HG03064 (cell line): ENCODE data around the gene OR6S1.
"Not testable (repeated sequence)": the region's sequence is repeated elsewhere in the genome, so short reads cannot be mapped to it uniquely, and the experiment has no call there.

Source experiments
- ATAC-seq: cut with Tn5 transposase; IDR thresholded peaks from one replicate; pipeline ENCODE4 v1.9.1; 2021; ENCODE audit warnings: low read depth; ENCODE audit not compliant: unreplicated experiment

Gene OR6S1

DNA sequence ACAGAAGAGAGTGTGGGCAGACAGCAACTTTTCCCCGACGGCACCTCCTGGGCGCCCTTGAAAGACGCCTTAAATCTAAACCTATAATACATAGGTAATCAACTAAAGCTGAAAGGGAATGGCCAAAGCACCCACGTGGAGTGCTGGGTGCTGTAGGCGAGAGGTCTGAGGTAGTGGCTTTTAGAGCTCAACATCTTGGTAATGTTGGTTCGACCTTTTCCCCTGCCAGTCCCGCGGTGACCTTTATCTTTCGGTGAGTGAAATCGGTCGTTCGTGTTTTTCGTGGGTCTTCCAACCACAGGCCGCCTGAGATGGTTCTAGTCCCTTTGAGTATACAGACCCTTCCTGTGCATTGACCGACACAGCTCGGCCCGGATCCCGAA, 9.1 kb downstream of the OR6S1 start:
- ATAC-seq = no peak

GRCh38 chr14:20631880-20632389, 9.6 kb downstream of the OR6S1 start:
- ATAC-seq = no peak

DNA sequence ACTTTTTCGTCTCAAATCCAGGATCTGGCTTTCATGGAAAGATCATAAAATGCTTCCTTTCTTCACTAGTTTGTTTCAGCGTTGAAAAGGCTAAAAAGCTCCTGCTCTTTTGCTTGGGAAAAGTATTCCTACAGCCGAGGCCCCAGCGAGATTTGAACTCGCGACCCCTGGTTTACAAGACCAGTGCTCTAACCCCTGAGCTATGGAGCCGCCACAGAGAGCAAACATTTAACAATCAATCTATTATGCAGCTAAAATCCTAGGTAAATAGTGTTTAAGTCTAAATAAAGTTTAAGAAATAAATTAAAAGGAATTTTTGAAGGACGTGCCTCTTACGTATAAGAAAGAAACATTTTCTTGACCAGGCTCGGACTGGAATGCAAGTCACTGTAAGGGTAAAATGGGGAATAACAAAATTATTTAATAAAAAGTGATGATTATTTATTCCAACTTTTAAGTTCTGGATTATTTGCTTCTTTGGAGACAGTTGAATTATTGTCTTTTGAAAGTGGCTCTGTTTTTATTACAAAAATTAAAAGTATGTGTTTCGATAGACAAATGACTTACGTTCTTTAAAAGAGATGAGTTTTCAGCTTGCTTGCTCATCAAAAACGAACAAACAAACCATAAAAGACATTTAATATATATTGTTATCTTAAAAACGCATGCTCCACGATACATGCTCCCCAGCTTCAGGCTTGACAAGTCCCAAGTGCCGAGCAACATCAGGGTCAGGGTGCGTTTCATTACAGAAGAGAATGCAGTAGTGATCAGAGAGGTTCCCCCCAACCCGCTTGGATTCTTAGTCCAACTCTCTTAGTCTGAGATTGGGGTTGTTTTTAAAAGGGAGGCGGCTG, 10.2 kb downstream of the OR6S1 start:
- ATAC-seq = no peak

GRCh38 chr14:20630340-20631022, 11.0 kb downstream of the OR6S1 start:
- no peak for ATAC-seq

GRCh38 chr14:20628063-20628854, 13.2 kb downstream of the OR6S1 start:
- ATAC-seq = no peak

DNA sequence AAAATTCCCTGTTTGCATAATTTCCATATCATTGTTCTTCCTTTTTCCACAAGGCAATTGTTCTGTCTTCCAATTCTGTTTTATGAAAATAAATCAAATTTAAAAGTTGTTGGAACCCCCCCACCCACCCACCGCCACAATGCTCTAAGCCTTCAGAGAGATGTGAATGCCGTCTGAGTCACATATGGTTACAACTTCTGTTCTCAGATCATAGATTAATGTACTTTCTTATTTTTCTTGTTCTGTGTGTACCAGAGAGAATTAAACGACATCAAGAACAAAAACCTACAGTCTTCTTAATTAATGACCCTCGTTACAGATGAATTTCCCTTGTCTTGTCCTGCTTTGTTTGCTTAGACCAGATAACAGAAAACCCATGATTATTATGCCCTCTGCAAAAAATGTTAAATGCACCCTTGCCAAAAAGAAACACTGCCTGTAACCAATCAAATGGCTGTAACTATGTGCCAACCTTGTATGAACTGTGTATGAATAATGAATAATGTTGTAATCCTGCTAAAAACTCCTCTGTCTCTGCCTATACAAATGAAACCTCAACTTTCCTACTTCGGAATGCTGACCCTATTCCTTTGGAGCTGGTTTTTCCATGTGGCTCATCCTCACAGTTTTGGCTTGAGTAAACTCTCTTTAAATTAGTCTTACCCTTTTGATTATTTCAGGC, 14.0 kb downstream of the OR6S1 start:
- no peak for ATAC-seq

GRCh38 chr14:20626274-20626673, 15.2 kb downstream of the OR6S1 start:
- no peak for ATAC-seq

- no peak for ATAC-seq
Observed at GRCh38 chr14:20624495-20625070, 16.9 kb downstream of the OR6S1 start.

DNA sequence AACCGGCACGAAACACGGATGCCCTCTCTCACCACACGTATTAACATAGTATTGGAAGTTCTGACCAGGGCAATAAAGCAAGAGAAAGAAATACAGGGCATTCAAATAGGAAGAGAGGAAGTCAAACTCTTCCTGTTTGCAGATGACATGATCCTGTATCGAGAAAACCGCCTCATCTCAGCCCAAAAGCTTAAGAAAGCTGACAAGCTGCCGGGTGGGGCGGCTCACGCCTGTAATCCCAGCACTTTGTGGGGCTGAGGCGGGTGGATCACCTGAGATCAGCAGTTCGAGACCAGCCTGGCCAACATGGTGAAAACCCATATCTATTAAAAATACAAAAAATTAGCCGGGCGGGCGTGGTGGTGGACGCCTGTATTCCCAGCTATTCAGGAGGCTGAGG, 17.7 kb downstream of the OR6S1 start:
- ATAC-seq = no peak

GRCh38 chr14:20622816-20623291, 18.6 kb downstream of the OR6S1 start:
- ATAC-seq = no peak

DNA sequence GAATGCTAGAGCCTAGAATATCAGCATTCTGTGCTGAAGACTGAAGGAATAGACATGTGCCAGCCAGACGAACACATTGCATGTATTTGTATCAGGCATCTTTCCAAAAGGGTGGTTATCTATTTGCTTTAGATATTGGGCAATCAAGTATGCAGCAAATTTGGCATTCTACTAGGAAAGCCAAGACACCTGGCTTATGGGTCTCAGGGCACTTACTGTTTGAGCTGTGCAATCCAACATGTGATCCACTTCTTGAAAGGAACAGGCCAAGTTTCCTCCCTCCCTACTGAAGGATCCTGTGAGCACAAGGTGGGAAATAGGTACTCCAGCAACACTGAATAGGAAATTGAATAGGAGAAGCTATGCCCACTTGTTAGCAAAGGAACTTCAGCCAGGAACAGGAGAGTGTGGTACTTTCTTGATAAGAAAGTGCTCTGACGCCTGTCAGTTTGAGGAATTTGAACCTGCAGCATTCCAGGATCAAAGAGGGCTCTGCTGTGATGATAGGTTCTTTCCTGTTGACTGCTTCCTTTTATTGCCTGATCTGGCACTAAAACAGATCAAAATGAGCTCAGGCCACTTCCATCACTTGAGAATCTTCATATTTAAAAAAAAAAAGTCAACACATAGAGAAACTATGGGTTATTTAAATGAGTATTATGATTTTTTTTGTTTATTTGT, 20.6 kb downstream of the OR6S1 start:
- ATAC-seq = no peak

GRCh38 chr14:20619688-20620087, 21.8 kb downstream of the OR6S1 start:
- ATAC-seq = not testable (repeated sequence)

DNA sequence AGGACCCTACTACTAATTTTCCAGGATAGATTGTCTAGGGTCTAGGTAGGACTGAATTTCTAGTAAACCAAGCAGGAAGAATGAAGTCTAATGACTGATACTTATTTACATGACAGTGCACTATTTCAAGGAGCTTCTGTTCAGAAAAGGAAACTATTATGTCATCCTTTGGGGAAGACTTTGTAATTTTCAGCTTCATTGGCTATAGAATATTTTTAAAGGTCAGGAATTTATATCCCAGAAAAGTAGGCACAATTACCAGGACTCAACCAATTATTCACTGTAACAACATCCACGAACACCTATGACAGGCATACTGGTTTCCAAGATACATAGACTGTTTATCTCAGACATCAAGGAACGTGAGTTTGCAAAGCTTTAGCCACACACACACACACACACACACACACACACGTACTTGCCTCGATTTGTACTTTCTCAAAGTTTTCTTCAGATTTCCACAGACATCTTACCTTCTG, 23.2 kb downstream of the OR6S1 start:
- ATAC-seq = no peak

- peak; percentile 40 for ATAC-seq
Observed at GRCh38 chr14:20617138-20618003, 24.1 kb downstream of the OR6S1 start.

GRCh38 chr14:20615996-20616395, 25.5 kb downstream of the OR6S1 start:
- no peak for ATAC-seq

DNA sequence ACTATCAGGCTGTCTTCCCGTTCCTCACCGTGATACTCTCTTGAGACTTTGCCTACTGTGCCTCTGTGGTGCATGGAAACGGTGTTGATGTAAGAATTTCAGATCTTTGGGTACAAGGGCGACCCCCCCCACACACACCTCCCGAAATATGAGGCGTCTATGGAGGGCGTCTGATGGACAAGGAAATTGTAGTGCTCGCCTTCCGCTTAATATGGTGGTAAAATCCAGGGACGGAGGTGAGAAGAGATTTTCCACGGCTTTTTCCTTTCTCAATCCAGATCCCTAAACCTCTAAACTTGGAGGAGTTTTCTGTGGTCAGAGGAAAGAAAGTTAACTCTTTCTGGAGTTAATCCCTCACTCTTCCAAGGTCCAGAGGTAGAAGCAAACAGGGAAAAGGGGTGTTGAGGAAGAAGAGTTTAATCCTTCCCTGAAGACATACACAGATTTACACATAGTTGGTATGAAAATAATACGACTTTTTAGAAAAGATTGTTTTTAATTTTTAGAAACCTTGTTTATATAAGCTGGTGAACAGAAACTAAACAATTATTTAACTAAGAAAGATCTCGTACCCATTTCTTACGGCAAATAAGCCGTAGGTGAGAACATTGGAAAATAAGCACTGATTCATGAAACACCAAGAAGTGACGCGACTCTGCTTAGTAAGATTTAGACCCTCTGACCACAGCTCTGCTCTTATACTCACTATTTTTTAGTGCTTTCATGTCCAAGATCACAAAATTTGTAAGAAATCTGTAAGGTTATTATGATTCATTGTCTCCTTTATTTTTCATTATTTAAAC, 27.3 kb downstream of the OR6S1 start:
- ATAC-seq = no peak
